Middle frontal gyrus (tissue), 1 donor: ENCODE data around the gene SNX32.
"Not testable (repeated sequence)": the region's sequence is repeated elsewhere in the genome, so short reads cannot be mapped to it uniquely, and the experiment has no call there.

Experiments
- DNase-seq: peaks from one replicate; pipeline ENCODE4 v3.0.0-alpha.2; 2015; ENCODE audit warnings: low spot score; ENCODE audit errors: extremely low spot score

SNX32 gene

GRCh38 chr11:65822776-65823528, 10.8 kb upstream of the SNX32 start:
- no peak for DNase-seq

- no peak for DNase-seq
Observed at GRCh38 chr11:65826984-65827735, 6.6 kb upstream of the SNX32 start.

GRCh38 chr11:65829459-65829858, 4.3 kb upstream of the SNX32 start:
- DNase-seq: no peak

- DNase-seq: not testable (repeated sequence)
Observed at GRCh38 chr11:65832231-65832630, 1.5 kb upstream of the SNX32 start.

- DNase-seq: no peak
Observed at GRCh38 chr11:65834202-65834601, 439 bp downstream of the SNX32 start.

GRCh38 chr11:65842144-65842543, 8.4 kb downstream of the SNX32 start:
- no peak for DNase-seq

- no peak for DNase-seq
Observed at GRCh38 chr11:65843811-65844210, 10.0 kb downstream of the SNX32 start.

GRCh38 chr11:65844231-65844872, 10.6 kb downstream of the SNX32 start:
- DNase-seq: no peak

- no peak for DNase-seq
Observed at GRCh38 chr11:65847746-65848145, 14.0 kb downstream of the SNX32 start.

- DNase-seq: not testable (repeated sequence)
Observed at GRCh38 chr11:65848693-65849092, 14.9 kb downstream of the SNX32 start.

GRCh38 chr11:65849366-65849765, 15.6 kb downstream of the SNX32 start:
- DNase-seq: no peak

GRCh38 chr11:65849771-65850216, 16.0 kb downstream of the SNX32 start:
- no peak for DNase-seq

GRCh38 chr11:65850217-65851082, 16.7 kb downstream of the SNX32 start:
- DNase-seq: no peak

- DNase-seq: no peak
Observed at GRCh38 chr11:65851083-65851579, 17.4 kb downstream of the SNX32 start.

GRCh38 chr11:65851811-65852507, 18.2 kb downstream of the SNX32 start:
- DNase-seq: no peak

GRCh38 chr11:65852508-65853245, 18.9 kb downstream of the SNX32 start:
- no peak for DNase-seq

- no peak for DNase-seq
Observed at GRCh38 chr11:65853246-65853979, 19.6 kb downstream of the SNX32 start.

GRCh38 chr11:65854161-65854592, 20.4 kb downstream of the SNX32 start:
- DNase-seq: no peak
